ENCODE data around the gene CCBE1.

DNA sequence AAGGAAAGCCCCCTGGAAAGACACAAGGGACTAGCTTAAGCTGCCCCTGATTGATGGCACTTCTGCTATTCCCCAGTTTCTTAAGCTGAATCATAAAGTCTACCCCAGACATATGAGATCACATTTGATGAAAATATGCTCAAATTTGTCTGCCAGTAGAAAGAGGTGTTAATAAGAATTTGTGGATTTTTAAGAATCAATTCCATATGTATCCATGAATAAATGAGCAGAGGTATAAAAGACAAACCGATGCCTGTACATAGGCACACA, 119.9 kb downstream of the CCBE1 start:
- TF ChIP-seq FOXM1 (IDR thresholded peaks at IDR 0.05; ENCODE audit: borderline replicate concordance, low read depth) = no peak
- TF ChIP-seq, protein P1, sequence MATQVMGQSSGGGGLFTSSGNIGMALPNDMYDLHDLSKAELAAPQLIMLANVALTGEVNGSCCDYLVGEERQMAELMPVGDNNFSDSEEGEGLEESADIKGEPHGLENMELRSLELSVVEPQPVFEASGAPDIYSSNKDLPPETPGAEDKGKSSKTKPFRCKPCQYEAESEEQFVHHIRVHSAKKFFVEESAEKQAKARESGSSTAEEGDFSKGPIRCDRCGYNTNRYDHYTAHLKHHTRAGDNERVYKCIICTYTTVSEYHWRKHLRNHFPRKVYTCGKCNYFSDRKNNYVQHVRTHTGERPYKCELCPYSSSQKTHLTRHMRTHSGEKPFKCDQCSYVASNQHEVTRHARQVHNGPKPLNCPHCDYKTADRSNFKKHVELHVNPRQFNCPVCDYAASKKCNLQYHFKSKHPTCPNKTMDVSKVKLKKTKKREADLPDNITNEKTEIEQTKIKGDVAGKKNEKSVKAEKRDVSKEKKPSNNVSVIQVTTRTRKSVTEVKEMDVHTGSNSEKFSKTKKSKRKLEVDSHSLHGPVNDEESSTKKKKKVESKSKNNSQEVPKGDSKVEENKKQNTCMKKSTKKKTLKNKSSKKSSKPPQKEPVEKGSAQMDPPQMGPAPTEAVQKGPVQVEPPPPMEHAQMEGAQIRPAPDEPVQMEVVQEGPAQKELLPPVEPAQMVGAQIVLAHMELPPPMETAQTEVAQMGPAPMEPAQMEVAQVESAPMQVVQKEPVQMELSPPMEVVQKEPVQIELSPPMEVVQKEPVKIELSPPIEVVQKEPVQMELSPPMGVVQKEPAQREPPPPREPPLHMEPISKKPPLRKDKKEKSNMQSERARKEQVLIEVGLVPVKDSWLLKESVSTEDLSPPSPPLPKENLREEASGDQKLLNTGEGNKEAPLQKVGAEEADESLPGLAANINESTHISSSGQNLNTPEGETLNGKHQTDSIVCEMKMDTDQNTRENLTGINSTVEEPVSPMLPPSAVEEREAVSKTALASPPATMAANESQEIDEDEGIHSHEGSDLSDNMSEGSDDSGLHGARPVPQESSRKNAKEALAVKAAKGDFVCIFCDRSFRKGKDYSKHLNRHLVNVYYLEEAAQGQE (IDR thresholded peaks at IDR 0.05; ENCODE audit: low read depth) = no peak

All from Ishikawa (cell line).